Amniotic stem cell (primary cell): ENCODE results near the gene CNTNAP2.

Experiments
- DNase-seq: peaks from one replicate; lab custom pipeline; 2025; lab: John Stamatoyannopoulos, UW

Gene CNTNAP2

DNA sequence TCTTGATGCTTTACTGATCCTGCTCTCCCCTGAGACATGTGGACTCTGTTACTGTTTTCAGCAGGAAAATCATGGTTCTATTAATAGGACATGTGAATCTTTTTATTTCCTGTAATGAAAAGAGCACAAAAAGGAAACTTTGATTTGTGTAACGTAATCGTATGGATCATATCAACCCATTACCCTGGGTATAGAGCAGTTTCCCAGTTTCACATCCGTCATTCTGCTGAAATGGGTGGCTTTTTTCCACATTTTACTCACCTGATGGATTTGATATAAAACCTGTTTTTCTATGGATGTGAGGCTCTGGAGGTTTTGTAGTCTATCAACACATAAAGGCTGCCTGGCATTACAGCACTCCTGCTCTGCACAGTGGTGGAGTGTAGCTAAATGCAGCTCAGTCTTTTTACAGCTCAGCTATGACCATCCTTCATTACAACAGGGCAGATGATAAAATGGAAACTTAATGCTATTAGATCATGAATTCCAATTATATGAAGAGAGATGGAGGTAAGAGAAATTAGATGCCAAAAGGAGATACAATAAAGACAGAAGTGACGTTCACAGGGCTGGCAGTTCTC, 1987.6 kb downstream of the CNTNAP2 start:
- DNase-seq, result no peak

GRCh38 chr7:148104924-148105323, 1988.3 kb downstream of the CNTNAP2 start:
- DNase-seq, result no peak

DNA sequence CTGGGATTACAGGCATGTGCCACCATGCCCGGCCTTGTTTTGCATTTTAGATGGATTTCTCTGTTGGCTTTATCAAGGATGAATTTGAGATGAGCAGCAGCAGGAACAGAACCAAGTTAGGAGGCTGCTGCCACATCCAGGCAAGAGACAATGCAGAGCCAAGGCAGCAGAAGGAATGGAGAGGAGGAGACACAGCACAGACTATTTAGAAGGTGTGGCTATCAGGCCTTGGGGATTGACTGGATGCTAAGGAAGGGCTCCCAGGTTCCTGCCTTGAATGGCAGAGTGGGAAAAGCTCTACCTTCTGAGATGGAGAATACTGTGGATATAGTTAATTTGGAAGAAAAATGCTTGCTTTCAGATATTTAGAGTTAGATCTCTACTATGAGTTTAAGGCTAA, 1989.3 kb downstream of the CNTNAP2 start:
- no peak for DNase-seq

DNA sequence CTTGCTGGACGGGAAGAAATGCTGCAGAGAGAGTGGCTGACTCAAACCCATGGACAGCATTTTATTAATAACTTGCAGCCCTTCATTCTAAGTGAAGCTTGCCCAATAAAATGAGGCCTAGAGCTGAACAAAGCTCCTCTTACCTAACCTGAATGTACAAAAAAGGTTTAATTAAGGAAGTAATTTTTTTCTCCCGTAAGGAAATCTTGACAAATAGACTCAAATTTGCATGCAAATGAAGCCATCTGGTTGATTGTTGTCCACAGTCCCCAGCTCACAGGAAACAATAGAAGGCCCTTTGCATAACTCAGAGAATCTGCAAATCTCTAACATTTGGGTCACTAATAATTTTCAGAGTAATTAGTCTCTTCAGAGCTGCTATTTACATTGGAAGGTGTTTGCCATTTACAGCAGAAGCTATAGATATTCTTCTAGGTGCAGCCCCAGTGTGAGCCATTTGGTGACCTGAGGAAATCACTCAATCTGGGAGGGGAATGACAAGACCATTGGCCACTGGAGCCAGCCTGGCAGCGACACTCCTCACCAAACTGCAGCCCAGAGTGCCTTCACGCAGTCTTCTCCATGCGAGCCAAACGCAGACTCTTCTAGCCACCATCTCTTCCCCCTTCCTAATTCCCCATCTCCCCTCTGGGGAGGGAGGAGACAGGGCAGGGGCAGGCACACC, 1991.0 kb downstream of the CNTNAP2 start:
- DNase-seq, result no peak

DNA sequence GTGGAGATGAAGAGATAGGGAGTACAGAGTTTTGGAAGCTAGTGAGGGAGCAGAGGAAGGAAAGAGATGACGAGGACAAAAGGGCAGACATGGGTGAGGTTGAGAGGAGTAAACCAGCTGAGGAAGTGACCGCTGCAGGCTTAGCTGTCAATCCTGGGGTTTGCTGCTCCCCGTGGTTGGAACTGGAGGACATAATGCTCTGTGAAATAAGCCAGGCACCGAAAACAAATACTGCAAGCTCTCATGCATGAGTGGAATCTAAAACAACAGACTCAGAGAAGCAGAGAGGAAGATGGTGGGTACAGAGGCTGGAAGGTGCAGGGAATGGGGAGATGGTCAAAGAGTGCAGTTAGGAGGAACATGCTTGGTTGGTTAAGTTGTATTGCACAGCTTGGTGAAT, 1991.8 kb downstream of the CNTNAP2 start:
- DNase-seq, result no peak

- DNase-seq, result no peak
Observed at GRCh38 chr7:148110097-148110868, 1993.7 kb downstream of the CNTNAP2 start.

GRCh38 chr7:148114804-148115203, 1998.2 kb downstream of the CNTNAP2 start:
- no peak for DNase-seq

DNA sequence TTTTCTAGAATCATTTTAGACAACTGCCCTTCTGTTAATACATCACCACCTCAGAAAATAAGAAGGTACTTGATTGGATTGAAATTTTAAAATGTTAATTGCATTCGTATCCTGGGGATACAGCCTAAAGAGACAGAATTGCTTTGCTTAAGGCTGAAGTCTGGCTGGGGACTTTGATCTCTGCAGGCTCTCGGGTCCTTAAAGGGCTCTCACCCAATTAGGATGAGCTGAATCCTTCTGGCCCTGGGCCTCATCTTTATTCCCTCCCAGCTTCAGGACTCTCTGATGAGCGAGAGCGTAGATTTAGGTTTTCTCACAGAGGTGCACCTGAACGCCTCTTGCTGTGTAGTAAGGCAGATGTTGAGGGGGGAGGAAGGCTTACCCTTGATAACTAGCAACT, 1998.7 kb downstream of the CNTNAP2 start:
- no peak for DNase-seq

- no peak for DNase-seq
Observed at GRCh38 chr7:148116195-148116594, 1999.6 kb downstream of the CNTNAP2 start.

DNA sequence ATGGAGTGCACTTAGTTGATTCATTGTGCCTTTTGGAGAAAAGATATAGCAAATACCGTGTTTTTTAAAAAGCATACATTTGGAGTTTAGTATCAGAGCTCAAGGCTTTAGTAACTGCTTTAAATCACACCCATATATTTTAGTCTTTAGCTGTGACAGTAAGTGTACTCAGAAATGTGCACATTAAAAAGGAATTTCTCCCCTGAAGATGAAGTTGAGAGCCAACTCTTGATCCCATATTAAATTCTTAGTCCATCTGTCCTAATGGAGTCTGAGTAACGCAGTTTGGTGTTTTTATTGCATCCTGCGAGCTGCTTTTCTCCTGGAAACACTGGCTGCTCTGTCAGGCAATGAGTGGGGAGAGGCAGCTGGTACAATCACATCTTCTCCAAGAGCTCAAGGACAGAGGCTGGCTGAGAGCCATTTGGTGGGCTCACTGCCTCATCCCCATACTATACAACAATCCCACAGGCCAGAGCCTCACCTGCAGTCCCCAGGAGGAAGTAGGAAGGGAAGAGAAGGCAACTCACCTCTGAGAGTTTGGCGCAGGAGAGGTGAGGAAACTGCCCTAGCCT, 2000.3 kb downstream of the CNTNAP2 start:
- DNase-seq, result no peak

DNA sequence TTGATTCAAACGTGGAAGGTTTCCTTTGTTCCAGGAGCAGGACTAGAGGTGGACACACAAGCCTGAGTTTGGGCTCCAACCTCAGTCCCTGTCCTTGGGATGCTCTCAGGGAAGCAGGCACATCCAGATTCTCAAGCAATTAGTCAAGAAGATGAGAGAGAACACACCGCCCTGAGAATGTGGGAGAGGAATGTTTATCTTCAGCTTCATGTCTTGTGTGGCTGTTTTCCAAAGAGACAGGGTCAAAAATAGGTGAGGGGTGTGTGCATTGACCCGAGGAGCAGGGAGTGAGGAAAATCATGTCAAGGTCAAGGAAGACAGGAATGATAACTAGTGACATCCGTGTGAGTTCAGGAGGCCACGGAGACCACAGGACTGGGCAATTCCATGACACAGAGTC, 2001.8 kb downstream of the CNTNAP2 start:
- DNase-seq, result no peak

DNA sequence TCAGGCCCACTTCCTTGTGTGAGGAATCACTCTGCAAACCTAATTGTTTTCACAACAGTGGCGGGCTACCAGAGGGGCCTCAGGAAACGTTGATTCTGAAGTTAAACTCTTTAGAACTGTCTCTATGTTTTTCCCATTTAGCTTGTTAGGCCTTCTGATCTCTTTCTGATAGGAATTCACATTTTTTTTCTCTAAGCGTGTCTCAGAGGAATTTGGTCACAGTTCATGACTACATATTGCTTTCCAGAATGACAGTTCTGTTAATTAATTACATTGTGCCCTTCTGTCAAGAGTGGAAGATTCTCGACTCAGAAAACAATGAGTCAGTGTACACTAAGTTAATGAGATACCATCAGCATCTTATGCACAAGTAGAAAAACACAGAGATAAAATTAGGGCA, 2004.8 kb downstream of the CNTNAP2 start:
- no peak for DNase-seq

- DNase-seq, result no peak
Observed at GRCh38 chr7:148121847-148122246, 2005.2 kb downstream of the CNTNAP2 start.

- DNase-seq, result no peak
Observed at GRCh38 chr7:148124477-148124876, 2007.9 kb downstream of the CNTNAP2 start.

DNA sequence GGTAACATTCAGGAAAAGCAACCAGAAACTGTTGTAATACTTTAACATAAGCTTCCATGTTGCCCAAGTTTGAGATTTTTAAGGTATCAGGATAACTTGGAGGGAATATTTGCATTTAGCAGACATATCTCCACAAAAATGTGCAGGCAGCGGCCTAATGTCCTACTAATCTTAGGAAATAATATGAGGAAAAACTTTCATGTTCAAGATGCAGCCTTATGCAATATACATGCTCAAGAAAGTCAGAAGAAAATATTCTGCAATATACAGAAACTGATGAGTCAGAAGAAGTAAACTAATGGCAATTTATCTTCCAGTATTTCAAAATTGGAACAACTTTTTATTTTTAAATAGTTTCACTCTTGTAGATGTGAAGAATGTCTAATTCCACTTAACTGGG, 2010.8 kb downstream of the CNTNAP2 start:
- no peak for DNase-seq

GRCh38 chr7:148129023-148129422, 2012.4 kb downstream of the CNTNAP2 start:
- no peak for DNase-seq

DNA sequence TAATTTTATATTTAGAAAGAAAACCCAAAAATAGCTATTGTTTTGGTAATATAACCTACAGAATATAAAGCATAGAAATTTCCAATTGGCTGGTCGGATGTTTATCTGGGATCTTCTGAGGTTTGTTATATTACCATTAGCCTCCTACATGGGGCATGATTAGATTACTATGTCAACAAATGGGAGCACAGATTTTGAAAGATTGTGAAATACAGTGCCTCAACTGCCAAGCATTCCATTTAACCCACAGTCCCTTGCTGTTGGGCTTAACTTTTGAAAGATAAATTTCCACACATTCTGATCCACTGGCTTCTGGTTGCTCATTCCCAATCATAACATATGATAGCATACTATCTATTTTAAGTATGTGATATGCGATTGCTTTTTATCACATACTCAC, 2018.5 kb downstream of the CNTNAP2 start:
- DNase-seq, result no peak

GRCh38 chr7:148135997-148136396, 2019.4 kb downstream of the CNTNAP2 start:
- no peak for DNase-seq

DNA sequence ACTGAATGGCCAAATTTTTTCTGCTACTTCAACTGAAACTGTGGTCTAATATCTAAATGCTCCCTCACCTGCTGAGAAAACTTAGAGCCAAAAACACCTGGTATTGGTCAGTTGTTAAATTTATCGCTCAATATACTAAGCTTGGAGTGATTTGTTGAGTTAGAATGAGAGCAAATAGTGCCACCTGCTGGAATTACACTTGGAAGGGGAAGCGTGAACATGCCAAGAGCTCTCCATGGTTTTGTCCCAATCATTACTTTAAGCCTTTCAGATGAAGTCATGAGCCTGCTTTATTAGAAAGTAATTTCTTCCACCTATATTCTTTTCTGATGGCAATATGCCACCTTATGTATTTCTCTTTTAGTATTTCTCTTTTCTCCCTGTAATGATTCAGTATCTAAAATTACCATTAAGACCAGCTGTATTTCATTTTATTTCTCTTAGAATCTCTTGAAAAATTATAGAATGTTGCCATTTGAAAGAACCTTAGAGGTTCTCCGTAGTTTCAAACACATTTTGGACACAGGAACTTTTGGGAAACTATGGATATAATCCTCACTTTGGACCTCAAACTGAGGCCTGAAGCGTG, 2026.2 kb downstream of the CNTNAP2 start:
- peak; percentile 34 for DNase-seq

DNA sequence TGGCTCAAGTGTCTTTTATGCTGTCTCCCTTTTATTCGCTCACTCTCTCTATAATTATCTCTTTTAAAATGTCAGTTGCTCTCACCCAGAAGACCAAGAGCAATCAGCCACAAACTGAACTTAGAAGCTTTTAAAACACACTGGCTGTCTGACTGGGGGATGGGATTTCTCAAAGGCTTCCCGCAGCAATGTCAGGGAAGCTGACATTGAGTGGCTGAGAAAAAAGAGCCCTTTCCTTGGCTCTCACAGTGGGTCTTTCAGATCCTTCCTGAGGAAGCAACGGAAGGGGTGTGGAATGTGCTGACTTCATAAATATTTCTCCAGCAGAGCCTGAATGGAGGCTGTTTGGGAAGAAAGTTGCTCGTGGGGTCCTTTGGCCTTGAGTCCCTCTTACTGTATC, 2028.2 kb downstream of the CNTNAP2 start:
- no peak for DNase-seq

GRCh38 chr7:148146346-148146745, 2029.7 kb downstream of the CNTNAP2 start:
- DNase-seq, result no peak

DNA sequence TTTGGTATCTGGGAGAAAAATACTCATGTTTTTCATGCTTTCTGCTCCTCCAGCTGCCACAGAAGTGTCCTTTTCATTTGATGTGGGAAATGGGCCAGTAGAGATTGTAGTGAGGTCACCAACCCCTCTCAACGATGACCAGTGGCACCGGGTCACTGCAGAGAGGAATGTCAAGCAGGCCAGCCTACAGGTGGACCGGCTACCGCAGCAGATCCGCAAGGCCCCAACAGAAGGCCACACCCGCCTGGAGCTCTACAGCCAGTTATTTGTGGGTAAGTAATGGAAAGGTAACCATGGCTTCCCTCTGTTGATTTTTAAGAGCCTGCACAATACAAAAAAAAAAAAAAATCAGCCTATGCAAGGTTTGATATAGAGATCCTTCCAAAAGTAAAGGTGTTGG, 2030.8 kb downstream of the CNTNAP2 start:
- DNase-seq, result no peak

DNA sequence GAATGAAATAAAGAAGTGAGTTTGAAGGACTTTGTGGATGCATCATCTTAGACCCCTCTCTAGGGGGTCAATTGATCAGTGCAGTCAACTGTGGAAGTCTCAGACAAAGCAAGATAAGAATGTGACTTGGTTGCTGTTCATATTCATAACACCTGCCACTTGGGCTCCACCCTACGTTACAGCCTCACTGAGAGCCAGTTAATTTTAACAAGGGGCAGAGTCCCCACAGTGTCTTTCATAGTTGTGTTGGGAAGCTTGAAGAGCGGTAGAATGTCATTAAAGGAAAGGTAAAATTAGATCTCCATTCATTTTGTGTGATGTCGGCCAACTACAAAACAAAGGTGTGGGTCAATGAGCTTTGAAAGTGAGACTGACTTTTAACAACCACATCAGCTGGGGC, 2031.9 kb downstream of the CNTNAP2 start:
- DNase-seq, result no peak
